HepG2 (cell line): ENCODE measurements around the gene AKT2. TPM values are rescaled to one million over a fixed set of nuclear protein-coding genes. Genes with fewer than 3 reads are reported as not detected.

ENCODE experiments used
- BHLHE40 ChIP-seq: IDR thresholded peaks from 2 replicates; pipeline ENCODE4 v1.6.1; 2011; ENCODE audit warnings: low read length, improper control_type of control experiment
- ISL2 ChIP-seq: sonication (generic); formaldehyde crosslinking; IDR thresholded peaks from 2 replicates; pipeline ENCODE4 v1.5.0; 2020; ENCODE audit warnings: missing genetic modification reagents
- KDM1A ChIP-seq: IDR thresholded peaks from 2 replicates; pipeline ENCODE4 v1.6.1; 2016; ENCODE audit warnings: missing compliant biosample characterization
- LCORL ChIP-seq, 2 experiments: fragments of 450-650 bp in 1 of 2; sonication (generic) in 1 of 2; formaldehyde crosslinking in 1 of 2; IDR thresholded peaks; 2 replicates each; pipeline versions ENCODE4 v1.5.0 to v1.6.1; 2017 to 2020; ENCODE audit warnings: antibody characterized with exemption in 1 of 2, missing genetic modification reagents in 1 of 2
- MLLT10 ChIP-seq: sonication (generic); formaldehyde crosslinking; IDR thresholded peaks from 2 replicates; pipeline ENCODE4 v1.4.0; 2020; ENCODE audit warnings: missing genetic modification reagents
- NBN ChIP-seq: fragments of 450-650 bp; conservative IDR thresholded peaks from 2 replicates; pipeline ENCODE4 v1.6.1; 2017
- RNF2 ChIP-seq: fragments of 450-650 bp; conservative IDR thresholded peaks from 2 replicates; pipeline ENCODE4 v1.6.1; 2016; ENCODE audit warnings: low read depth
- SMYD3 ChIP-seq: sonication (generic); formaldehyde crosslinking; IDR thresholded peaks from 2 replicates; pipeline ENCODE4 v1.8.1; 2023; ENCODE audit warnings: mild to moderate bottlenecking, missing genetic modification reagents
- SOX6 ChIP-seq, 2 experiments: fragments of 450-650 bp in 1 of 2; sonication (generic) in 1 of 2; formaldehyde crosslinking in 1 of 2; IDR thresholded peaks; 2 replicates each; pipeline versions ENCODE4 v1.4.0 to v1.6.1; 2017 to 2020; ENCODE audit warnings: antibody characterized with exemption in 1 of 2, mild to moderate bottlenecking in 1 of 2, missing genetic modification reagents in 1 of 2
- SSRP1 ChIP-seq: IDR thresholded peaks from 2 replicates; pipeline ENCODE4 v1.6.1; 2016; ENCODE audit warnings: control low read depth
- TAF15 ChIP-seq: fragments of 200-400 bp; formaldehyde crosslinking; IDR thresholded peaks from one replicate; pipeline ENCODE4 v1.6.1; 2018; ENCODE audit warnings: mild to moderate bottlenecking, low read depth, low read length; ENCODE audit not compliant: poor library complexity, severe bottlenecking
- THYN1 ChIP-seq: sonication (generic); formaldehyde crosslinking; IDR thresholded peaks from 2 replicates; pipeline ENCODE4 v1.8.1; 2023; ENCODE audit warnings: low read depth, mild to moderate bottlenecking, moderate library complexity, missing genetic modification reagents, borderline replicate concordance
- ZBTB10 ChIP-seq: sonication (generic); formaldehyde crosslinking; IDR thresholded peaks from 2 replicates; pipeline ENCODE4 v1.4.0; 2020; ENCODE audit warnings: missing genetic modification reagents, borderline replicate concordance
- ZBTB3 ChIP-seq: sonication (generic); formaldehyde crosslinking; IDR thresholded peaks from 2 replicates; pipeline ENCODE4 v1.4.0; 2020; ENCODE audit warnings: low read depth, mild to moderate bottlenecking, moderate library complexity, missing genetic modification reagents, borderline replicate concordance
- ZNF441 ChIP-seq: sonication (generic); formaldehyde crosslinking; IDR thresholded peaks from 2 replicates; pipeline ENCODE4 v1.7.0; 2021; ENCODE audit warnings: missing genetic modification reagents, borderline replicate concordance
- ZNF691 ChIP-seq: sonication (generic); formaldehyde crosslinking; IDR thresholded peaks from 2 replicates; pipeline ENCODE4 v1.4.0; 2020; ENCODE audit warnings: missing genetic modification reagents, low read depth, mild to moderate bottlenecking, borderline replicate concordance
- ZNF780A ChIP-seq: sonication (generic); formaldehyde crosslinking; IDR thresholded peaks from 2 replicates; pipeline ENCODE4 v1.8.0; 2022; ENCODE audit warnings: mild to moderate bottlenecking, missing genetic modification reagents, moderate library complexity
- polyA plus RNA-seq, 8 experiments: library from polyadenylated mRNA; depleted of rRNA in 3 of 8; stranded (reverse) in 7 of 8; unstranded in 1 of 8; fragments of >200 nt; fragmentation: Illumina TruSeq in 4 of 8; extraction: Trizol in 4 of 8; gene quantifications; 2 replicates each; pipeline versions ENCODE4 v1.2.1 to v1.2.3, GENCODE V29; 2011 to 2016; ENCODE audit warnings: low read depth in 4 of 8, missing spikeins in 1 of 8, mixed read lengths in 1 of 8; ENCODE audit not compliant: insufficient read depth in 1 of 8
- total RNA-seq, 5 experiments: library from RNA; depleted of rRNA; stranded (reverse); fragments of >200 nt; fragmentation: Illumina TruSeq; extraction: Trizol; gene quantifications; 2 replicates each; pipeline ENCODE4 v1.2.3, GENCODE V29; 2016; ENCODE audit warnings: low read depth in 1 of 5
- TF ChIP-seq, protein P1 (sequence below): IDR thresholded peaks from 2 replicates; pipeline ENCODE4 v1.6.1; 2016; ENCODE audit warnings: low read depth, missing genetic modification reagents, missing compliant biosample characterization

The AKT2 gene
- total and polyA plus RNA-seq, 2 of the 13 experiments (the other 11 are each of a cell fraction or from before 2014, with no cell fraction given): 82.1 to 173 TPM

- no peak; the same call in 1 of the 2 replicates for TF ChIP-seq ZBTB10 (CRISPR knock-in tag)
- no peak for TF ChIP-seq THYN1 (CRISPR knock-in tag)
- TF ChIP-seq NBN: no peak
- no peak for TF ChIP-seq TAF15
- TF ChIP-seq SSRP1: 0 out of 2 replicates have a peak, but pooled peaks have one; percentile 32
- TF ChIP-seq ISL2 (CRISPR knock-in tag): peak; percentile 72
- no peak for TF ChIP-seq BHLHE40
- TF ChIP-seq KDM1A: no peak; the same call in 1 of the 2 replicates
- no peak for TF ChIP-seq MLLT10
- no peak for TF ChIP-seq ZBTB3
- no peak for TF ChIP-seq SOX6 (IDR thresholded peaks at IDR 0.05)
- peak; percentile 37; the same call in 1 of the 2 replicates for TF ChIP-seq SOX6 (CRISPR knock-in tag; IDR thresholded peaks at IDR 0.05)
- TF ChIP-seq ZNF780A: no peak
- TF ChIP-seq SMYD3: no peak
- TF ChIP-seq, protein P1, sequence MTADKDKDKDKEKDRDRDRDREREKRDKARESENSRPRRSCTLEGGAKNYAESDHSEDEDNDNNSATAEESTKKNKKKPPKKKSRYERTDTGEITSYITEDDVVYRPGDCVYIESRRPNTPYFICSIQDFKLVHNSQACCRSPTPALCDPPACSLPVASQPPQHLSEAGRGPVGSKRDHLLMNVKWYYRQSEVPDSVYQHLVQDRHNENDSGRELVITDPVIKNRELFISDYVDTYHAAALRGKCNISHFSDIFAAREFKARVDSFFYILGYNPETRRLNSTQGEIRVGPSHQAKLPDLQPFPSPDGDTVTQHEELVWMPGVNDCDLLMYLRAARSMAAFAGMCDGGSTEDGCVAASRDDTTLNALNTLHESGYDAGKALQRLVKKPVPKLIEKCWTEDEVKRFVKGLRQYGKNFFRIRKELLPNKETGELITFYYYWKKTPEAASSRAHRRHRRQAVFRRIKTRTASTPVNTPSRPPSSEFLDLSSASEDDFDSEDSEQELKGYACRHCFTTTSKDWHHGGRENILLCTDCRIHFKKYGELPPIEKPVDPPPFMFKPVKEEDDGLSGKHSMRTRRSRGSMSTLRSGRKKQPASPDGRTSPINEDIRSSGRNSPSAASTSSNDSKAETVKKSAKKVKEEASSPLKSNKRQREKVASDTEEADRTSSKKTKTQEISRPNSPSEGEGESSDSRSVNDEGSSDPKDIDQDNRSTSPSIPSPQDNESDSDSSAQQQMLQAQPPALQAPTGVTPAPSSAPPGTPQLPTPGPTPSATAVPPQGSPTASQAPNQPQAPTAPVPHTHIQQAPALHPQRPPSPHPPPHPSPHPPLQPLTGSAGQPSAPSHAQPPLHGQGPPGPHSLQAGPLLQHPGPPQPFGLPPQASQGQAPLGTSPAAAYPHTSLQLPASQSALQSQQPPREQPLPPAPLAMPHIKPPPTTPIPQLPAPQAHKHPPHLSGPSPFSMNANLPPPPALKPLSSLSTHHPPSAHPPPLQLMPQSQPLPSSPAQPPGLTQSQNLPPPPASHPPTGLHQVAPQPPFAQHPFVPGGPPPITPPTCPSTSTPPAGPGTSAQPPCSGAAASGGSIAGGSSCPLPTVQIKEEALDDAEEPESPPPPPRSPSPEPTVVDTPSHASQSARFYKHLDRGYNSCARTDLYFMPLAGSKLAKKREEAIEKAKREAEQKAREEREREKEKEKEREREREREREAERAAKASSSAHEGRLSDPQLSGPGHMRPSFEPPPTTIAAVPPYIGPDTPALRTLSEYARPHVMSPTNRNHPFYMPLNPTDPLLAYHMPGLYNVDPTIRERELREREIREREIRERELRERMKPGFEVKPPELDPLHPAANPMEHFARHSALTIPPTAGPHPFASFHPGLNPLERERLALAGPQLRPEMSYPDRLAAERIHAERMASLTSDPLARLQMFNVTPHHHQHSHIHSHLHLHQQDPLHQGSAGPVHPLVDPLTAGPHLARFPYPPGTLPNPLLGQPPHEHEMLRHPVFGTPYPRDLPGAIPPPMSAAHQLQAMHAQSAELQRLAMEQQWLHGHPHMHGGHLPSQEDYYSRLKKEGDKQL: no peak
- 0 out of 2 replicates have a peak, but pooled peaks have one; percentile 35 for TF ChIP-seq ZNF691 (CRISPR knock-in tag)
- TF ChIP-seq ZNF441 (CRISPR knock-in tag): peak; percentile 69; the same call in 1 of the 2 replicates
- TF ChIP-seq RNF2: peak; percentile 42
- no peak for TF ChIP-seq LCORL (IDR thresholded peaks at IDR 0.05)
- TF ChIP-seq LCORL (CRISPR knock-in tag; IDR thresholded peaks at IDR 0.05): peak; percentile 84
Observed at GRCh38 chr19:40190891-40191835, 94.0 kb downstream of the AKT2 start, which contains the start of gene MAP3K10 (continued).
